Epithelial cell of proximal tubule (primary cell): ENCODE measurements around the gene AHNAK2. TPM values are rescaled to one million over a fixed set of nuclear protein-coding genes. Genes with fewer than 3 reads are reported as not detected.

ENCODE experiments used
- DNase-seq: peaks from one replicate; pipeline ENCODE4 v3.0.0-alpha.2; 2011; ENCODE audit warnings: low read depth
- H3K4me3 ChIP-seq: 2 replicates; pipeline ENCODE4 v1.5.1; 2011; ENCODE audit warnings: low read depth, mild to moderate bottlenecking, low read length
- CTCF ChIP-seq: conservative IDR thresholded peaks from 2 replicates; pipeline ENCODE4 v1.5.1; 2012; ENCODE audit warnings: low read depth, mild to moderate bottlenecking, low read length
- total RNA-seq: library from RNA; depleted of rRNA; stranded (reverse); fragments of >200 nt; gene quantifications from 2 replicates; pipeline ENCODE4 v1.2.3, GENCODE V29; 2015

AHNAK2 gene
- total RNA-seq, 1 donor from 2014 or later: 20.8 TPM

GRCh38 chr14:104898870-104899510 lies 79.2 kb downstream of the AHNAK2 start:
- no peak overlapping the region for H3K4me3 ChIP-seq
- no peak for DNase-seq
- TF ChIP-seq CTCF: no peak

GRCh38 chr14:104898195-104898558 lies 80.0 kb downstream of the AHNAK2 start:
- no peak for TF ChIP-seq CTCF
- H3K4me3 ChIP-seq: no peak overlapping the region
- no peak for DNase-seq

- no peak overlapping the region for H3K4me3 ChIP-seq
- DNase-seq: no peak
- no peak for TF ChIP-seq CTCF
Measured at GRCh38 chr14:104897330-104898194, 80.6 kb downstream of the AHNAK2 start.

GRCh38 chr14:104895786-104896661 lies 82.2 kb downstream of the AHNAK2 start:
- DNase-seq: no peak
- H3K4me3 ChIP-seq: no peak overlapping the region
- TF ChIP-seq CTCF: no peak

- H3K4me3 ChIP-seq: no peak overlapping the region
- no peak for TF ChIP-seq CTCF
- no peak for DNase-seq
Measured at GRCh38 chr14:104895207-104895785, 82.9 kb downstream of the AHNAK2 start.

GRCh38 chr14:104894331-104895206 lies 83.6 kb downstream of the AHNAK2 start:
- no peak overlapping the region for H3K4me3 ChIP-seq
- no peak for DNase-seq
- TF ChIP-seq CTCF: no peak
